ENCODE results near the gene MYL6. TPM values are rescaled to one million over a fixed set of nuclear protein-coding genes. Genes with fewer than 3 reads are reported as not detected.
A peak's percentile ranks its signal among the peaks of the same experiment; 100 is the strongest.

Gene MYL6
- total and polyA plus RNA-seq, 10 of the 15 experiments (the other 5 are each of a cell fraction or from before 2014, with no cell fraction given) = 1,000 to 4,116 (median 1,828) TPM

DNA sequence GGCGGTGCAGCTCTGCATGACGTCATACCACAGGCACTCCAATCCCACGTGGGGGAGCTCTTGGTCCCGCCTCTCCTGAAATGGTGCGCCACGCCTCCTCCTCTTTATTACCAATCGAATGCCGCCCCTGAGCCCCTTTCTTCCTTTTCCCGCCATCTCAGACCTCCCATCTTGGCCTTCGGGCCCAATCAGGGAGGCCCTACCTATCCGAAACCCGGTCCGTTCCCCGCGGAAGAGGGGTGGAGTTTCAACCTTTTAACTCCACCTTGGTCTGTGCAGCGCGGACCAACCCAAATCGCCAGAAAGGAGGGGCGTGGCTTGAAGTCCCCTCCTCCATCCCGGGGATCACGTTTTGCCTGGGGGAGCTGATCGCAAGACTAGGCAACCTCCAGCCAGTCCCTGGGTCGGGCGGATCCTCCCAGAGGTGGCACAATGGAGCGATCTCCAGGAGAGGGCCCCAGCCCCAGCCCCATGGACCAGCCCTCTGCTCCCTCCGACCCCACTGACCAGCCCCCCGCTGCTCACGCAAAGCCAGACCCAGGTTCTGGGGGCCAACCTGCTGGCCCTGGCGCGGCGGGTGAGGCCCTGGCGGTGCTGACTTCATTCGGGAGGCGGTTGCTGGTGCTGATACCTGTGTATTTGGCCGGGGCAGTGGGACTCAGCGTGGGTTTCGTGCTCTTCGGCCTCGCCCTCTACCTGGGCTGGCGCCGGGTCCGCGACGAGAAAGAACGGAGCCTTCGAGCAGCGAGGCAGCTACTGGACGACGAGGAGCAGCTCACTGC is 30.1 kb upstream of the MYL6 start, which contains the start of gene ESYT1 (continued):
- TF ChIP-seq, protein P1, sequence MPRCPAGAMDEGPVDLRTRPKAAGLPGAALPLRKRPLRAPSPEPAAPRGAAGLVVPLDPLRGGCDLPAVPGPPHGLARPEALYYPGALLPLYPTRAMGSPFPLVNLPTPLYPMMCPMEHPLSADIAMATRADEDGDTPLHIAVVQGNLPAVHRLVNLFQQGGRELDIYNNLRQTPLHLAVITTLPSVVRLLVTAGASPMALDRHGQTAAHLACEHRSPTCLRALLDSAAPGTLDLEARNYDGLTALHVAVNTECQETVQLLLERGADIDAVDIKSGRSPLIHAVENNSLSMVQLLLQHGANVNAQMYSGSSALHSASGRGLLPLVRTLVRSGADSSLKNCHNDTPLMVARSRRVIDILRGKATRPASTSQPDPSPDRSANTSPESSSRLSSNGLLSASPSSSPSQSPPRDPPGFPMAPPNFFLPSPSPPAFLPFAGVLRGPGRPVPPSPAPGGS (IDR thresholded peaks at IDR 0.05; ENCODE audit: borderline replicate concordance, insufficient read depth, low read depth, low read length, poor library complexity, severe bottlenecking) = no peak
- TF ChIP-seq EED (IDR thresholded peaks at IDR 0.05; ENCODE audit: low read depth) (0 out of 2 replicates have a peak, but pooled peaks have one; percentile 28), HCFC1 (IDR thresholded peaks at IDR 0.05; ENCODE audit: low read length) (no peak), MYC (IDR thresholded peaks at IDR 0.05; ENCODE audit: insufficient read depth, insufficient read length, insufficient replicate concordance, low read length, severe bottlenecking) (no peak), SP1 (IDR thresholded peaks at IDR 0.05; ENCODE audit: low read depth, low read length) (peak; percentile 81), ZNF24 (IDR thresholded peaks at IDR 0.05) (no peak), RFX5 (IDR thresholded peaks at IDR 0.05; ENCODE audit: low read depth, low read length) (peak; percentile 77), DPF2 (IDR thresholded peaks at IDR 0.05) (peak; percentile 15; the same call in 1 of the 2 replicates), NR2C2 (IDR thresholded peaks at IDR 0.05; ENCODE audit: borderline replicate concordance, control insufficient read depth, insufficient read length, low read depth) (no peak), BCL11A (IDR thresholded peaks at IDR 0.05; ENCODE audit: low read depth, low read length) (no peak), CBX5 (IDR thresholded peaks at IDR 0.05; ENCODE audit: low read depth) (no peak), POLR2A (IDR thresholded peaks at IDR 0.05; ENCODE audit: low read depth, low read length) (peak; percentile 87), SUPT20H (IDR thresholded peaks at IDR 0.05; ENCODE audit: borderline replicate concordance, control insufficient read depth, low read depth, low read length) (no peak), POLR2AphosphoS5 (IDR thresholded peaks at IDR 0.05; ENCODE audit: low read length) (peak; percentile 72), NFYB (IDR thresholded peaks at IDR 0.05; ENCODE audit: insufficient read depth, low read depth, low read length) (peak; percentile 88), LARP7 (IDR thresholded peaks at IDR 0.05) (peak; percentile 59; the same call in 1 of the 2 replicates), SPI1 (IDR thresholded peaks at IDR 0.05; ENCODE audit: borderline replicate concordance, insufficient read depth, low read depth, low read length) (no peak), TCF7 (IDR thresholded peaks at IDR 0.05; ENCODE audit: borderline replicate concordance) (no peak)
- TF ChIP-seq, protein P2, sequence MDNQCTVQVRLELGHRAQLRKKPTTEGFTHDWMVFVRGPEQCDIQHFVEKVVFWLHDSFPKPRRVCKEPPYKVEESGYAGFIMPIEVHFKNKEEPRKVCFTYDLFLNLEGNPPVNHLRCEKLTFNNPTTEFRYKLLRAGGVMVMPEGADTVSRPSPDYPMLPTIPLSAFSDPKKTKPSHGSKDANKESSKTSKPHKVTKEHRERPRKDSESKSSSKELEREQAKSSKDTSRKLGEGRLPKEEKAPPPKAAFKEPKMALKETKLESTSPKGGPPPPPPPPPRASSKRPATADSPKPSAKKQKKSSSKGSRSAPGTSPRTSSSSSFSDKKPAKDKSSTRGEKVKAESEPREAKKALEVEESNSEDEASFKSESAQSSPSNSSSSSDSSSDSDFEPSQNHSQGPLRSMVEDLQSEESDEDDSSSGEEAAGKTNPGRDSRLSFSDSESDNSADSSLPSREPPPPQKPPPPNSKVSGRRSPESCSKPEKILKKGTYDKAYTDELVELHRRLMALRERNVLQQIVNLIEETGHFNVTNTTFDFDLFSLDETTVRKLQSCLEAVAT (IDR thresholded peaks at IDR 0.05) = 0 out of 2 replicates have a peak, but pooled peaks have one; percentile 32
- TF ChIP-seq, protein P3, sequence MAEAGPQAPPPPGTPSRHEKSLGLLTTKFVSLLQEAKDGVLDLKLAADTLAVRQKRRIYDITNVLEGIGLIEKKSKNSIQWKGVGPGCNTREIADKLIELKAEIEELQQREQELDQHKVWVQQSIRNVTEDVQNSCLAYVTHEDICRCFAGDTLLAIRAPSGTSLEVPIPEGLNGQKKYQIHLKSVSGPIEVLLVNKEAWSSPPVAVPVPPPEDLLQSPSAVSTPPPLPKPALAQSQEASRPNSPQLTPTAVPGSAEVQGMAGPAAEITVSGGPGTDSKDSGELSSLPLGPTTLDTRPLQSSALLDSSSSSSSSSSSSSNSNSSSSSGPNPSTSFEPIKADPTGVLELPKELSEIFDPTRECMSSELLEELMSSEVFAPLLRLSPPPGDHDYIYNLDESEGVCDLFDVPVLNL (IDR thresholded peaks at IDR 0.05; ENCODE audit: low read depth, low read length) = peak; percentile 88
- TF ChIP-seq, protein P4, sequence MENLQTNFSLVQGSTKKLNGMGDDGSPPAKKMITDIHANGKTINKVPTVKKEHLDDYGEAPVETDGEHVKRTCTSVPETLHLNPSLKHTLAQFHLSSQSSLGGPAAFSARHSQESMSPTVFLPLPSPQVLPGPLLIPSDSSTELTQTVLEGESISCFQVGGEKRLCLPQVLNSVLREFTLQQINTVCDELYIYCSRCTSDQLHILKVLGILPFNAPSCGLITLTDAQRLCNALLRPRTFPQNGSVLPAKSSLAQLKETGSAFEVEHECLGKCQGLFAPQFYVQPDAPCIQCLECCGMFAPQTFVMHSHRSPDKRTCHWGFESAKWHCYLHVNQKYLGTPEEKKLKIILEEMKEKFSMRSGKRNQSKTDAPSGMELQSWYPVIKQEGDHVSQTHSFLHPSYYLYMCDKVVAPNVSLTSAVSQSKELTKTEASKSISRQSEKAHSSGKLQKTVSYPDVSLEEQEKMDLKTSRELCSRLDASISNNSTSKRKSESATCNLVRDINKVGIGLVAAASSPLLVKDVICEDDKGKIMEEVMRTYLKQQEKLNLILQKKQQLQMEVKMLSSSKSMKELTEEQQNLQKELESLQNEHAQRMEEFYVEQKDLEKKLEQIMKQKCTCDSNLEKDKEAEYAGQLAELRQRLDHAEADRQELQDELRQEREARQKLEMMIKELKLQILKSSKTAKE (IDR thresholded peaks at IDR 0.05; ENCODE audit: low read depth, poor library complexity, severe bottlenecking) = no peak
- TF ChIP-seq, protein P5, sequence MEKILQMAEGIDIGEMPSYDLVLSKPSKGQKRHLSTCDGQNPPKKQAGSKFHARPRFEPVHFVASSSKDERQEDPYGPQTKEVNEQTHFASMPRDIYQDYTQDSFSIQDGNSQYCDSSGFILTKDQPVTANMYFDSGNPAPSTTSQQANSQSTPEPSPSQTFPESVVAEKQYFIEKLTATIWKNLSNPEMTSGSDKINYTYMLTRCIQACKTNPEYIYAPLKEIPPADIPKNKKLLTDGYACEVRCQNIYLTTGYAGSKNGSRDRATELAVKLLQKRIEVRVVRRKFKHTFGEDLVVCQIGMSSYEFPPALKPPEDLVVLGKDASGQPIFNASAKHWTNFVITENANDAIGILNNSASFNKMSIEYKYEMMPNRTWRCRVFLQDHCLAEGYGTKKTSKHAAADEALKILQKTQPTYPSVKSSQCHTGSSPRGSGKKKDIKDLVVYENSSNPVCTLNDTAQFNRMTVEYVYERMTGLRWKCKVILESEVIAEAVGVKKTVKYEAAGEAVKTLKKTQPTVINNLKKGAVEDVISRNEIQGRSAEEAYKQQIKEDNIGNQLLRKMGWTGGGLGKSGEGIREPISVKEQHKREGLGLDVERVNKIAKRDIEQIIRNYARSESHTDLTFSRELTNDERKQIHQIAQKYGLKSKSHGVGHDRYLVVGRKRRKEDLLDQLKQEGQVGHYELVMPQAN (conservative IDR thresholded peaks at IDR 0.05) = peak; percentile 71
